KBM-7 (cell line): Measurements from ENCODE around the gene GPC6.
"Not testable (repeated sequence)": the region's sequence is repeated elsewhere in the genome, so short reads cannot be mapped to it uniquely, and the experiment has no call there.

Experiments used
- DNase-seq: peaks from one replicate; pipeline ENCODE4 v3.0.0-alpha.2; 2015
- in situ Hi-C: fragments of 300-500 bp; cut with MboI; formaldehyde crosslinking; loops from 2 replicates; pipeline ENCODE4 v1.14.3; 2020; ENCODE audit warnings: low sequenced_read_pairs, low pct_unique_long_range_greater_than_20kb, mixed read lengths

Gene GPC6

DNA sequence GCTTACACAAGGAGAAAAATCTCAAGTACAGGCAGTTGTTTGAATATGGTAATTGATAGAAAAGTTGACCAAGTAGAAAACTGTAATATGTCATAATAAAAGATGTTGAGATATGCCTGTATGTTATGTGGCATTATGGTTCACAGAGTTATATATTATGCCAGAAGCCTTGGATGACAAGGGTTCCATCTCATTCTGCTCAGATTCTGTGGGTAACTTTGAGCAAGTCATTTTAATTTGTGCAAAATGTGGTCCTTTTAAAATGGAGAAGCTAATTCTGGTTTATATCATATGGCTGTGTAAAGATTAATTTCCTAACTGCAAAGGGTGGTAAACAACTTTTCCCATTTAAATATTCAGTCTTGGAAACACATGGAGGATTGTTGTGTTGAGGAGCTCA, 180.9 kb downstream of the GPC6 start:
- DNase-seq: no peak
- in situ Hi-C loops: no loop called here

DNA sequence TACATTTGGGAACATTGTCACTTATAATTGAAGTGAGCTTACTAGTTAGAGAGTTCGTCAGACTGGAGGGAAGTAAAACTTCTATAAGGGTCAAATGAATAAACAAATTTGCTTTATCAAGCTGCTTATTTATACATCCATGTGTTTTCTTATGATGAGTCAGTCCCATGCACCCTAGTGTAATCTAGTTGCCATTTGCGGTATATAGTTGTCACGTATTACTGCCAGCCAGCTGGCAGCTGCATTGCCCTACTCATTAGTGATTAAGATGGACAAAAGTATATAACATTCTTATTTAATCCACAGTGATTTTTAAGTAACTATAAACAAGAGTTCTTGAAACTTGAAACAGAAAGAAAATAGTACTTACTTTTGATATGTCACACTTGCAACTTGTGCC, 182.4 kb downstream of the GPC6 start:
- in situ Hi-C loops: no loop called here
- DNase-seq: no peak

DNA sequence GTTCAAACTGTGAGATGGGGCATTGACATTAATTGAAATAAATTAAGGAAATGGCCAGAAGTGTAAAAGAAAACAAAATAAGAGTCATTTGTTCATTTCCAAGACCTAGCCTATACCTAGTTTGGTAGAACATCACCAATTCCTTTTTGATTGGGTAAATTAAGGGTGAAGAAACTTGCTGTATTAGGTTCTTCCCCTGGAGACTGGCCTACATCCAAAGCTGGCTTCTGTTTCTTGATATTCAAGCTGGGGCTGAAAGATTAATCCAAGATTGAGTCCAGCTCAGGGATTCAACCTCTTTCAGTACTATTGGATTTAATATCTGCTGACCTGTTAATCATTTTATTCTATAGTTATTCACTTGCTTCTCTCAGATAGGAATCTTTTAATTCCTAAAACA, 183.2 kb downstream of the GPC6 start:
- in situ Hi-C loops: no loop called here
- no peak for DNase-seq

DNA sequence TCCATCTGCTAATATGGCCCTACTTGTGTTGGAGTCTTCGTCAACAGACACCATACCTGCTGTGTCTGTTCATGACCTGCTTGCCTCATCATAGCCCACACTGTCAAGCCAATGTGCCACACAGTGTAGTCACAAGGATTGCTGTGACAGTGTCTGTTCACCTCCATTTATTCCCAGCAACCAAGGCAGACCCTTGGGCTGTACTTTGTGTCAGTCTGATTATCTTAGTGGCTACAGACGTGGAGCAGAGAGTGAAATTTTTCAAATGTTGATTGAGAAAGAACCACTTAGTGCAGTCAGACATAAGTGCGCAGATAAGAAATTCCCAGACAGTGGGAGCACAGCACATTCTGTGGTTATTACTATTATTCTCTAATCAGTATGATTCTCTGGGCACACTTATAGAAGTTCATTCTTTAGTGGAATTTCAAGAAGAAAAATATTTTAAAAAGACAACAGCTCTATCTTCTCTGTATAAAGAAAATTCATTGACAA, 184.6 kb downstream of the GPC6 start:
- in situ Hi-C loops: no loop called here

DNA sequence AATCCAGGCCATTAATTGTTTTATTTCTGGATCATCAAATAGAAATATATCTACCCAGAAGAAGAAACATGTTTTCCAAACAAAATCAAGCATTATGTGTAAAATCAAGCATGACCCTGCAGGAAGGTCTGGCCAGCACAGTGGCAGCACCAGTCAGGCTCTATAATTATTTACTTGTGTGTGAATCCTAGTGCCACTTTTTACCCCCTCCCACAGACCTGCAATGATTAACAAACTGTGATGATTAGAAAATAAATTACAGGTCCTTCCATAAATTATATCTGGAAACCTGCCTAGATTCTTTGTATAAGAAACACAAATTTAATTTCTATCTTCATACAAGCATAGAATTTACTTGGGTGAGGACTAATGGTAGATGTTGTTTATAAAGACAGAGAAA, 186.1 kb downstream of the GPC6 start:
- DNase-seq: no peak
- in situ Hi-C loops: no loop called here

More for the DNA sequence above, 184.6 kb downstream of the GPC6 start:
- no peak for DNase-seq

DNA sequence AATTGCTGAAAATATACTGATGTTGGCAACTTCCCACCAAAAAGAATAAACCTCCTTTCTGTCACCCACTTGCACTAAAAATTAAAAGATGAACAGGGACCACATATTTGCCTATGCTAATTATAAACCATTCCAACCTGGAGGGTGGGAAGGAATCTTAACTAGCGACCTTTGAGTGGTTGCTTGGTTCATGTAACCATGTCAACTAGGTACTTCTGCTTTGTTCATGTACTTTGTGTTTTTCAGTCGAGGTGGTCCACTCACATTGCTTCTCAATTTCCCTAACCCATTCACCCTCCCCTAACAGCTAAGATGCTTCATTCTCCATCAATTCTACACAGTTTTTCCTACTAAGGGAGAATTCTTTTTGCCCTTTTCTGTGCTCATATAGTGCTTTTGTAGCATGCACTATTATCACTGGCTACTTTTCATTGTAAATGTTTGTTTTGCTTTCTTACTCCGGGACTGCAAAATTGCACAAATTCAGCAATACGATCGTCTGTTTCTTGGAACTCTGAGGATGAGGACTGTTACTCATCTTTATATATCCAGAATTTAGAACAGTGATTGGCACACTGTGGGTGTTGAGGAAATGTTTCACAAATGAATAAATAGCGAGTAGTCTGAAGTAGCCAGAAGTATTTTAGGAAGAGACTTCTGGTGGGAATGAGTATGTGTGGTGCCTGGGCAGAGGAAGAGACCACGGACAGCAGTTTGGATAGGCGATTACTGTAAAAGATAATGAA, 187.5 kb downstream of the GPC6 start:
- in situ Hi-C loops: no loop called here
- DNase-seq: peak; percentile 19

DNA sequence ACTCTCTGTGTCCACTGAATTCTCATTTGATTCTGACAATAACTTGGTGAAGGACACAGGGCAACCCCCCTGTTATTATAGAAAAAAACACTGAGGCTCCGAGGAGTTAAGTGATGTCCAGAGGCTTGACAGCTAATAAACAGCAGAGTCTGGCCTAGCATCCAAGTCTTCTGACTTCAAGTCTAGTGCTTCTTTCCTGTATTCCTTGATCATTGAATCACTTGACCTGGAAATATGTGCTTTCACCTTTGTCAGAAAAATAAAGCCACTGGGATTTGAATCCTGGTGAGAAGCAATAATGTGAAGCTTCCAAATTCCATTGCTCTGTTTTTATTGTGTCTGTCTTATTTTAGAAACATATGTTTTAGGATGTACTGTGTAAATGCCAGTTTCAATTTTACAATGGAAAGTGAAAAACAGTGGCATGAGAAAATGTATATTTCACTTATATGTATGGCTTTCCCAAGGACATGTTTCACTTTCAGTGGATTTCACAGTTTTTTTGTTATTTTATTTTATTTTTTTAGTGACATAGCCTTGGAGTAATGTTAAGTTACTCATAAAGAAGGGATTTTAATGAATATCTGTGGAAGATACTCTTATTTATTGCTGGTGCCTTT, 190.2 kb downstream of the GPC6 start:
- no peak for DNase-seq
- in situ Hi-C loops: no loop called here

DNA sequence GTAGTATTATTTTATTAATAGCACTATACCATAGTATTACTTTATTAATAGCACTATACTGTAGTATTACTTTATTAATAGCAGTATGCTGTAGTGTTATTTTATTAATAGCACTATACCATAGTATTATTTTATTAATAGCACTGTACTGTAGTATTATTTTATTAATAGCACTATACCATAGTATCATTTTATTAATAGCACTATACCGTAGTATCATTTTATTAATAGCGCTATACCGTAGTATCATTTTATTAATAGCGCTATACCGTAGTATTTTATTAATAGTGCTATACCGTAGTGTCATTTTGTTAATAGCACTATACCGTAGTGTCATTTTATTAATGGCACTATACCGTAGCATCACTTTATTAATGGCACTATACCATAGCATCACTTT, 191.8 kb downstream of the GPC6 start:
- in situ Hi-C loops: no loop called here
- no peak for DNase-seq

DNA sequence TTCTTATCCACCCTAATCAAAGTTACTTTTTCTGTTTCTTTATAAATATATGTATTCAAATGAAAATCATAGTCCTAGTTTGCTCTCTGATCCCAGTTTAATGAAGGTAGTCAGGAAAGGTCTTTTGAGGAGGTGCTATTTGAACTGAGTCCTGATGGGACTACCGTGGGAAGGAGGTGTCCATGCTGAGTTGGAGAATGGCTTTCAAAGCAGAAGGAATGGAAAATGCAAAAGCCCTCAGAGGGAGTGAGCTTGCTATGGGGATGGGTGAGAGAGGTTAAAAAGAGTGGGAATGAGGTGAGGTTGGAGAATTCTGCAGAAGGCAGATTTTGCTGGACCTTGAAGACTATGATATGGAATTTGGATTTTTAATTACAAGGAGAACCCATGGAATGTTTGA, 193.6 kb downstream of the GPC6 start:
- in situ Hi-C loops: no loop called here

DNA sequence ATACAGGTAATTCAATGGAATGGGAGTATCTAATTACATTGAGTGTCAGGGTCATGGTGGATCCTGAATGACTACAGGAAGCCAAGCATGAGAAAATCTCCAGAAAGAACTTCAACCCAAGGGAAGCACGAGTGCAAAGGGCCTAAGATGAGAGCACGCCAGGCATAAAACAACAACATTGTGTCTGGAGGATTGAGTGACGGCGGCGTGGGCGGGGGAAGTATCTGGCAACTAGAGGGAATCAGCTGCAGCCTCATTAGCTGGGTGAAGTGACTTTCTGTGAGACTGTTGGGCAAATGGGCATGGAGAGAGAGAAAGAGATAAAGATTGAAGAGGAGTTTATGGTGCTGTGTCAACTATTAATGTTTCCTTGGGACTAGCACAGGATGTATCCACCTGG, 194.3 kb downstream of the GPC6 start:
- in situ Hi-C loops: no loop called here
- DNase-seq: no peak

More for the DNA sequence above, 193.6 kb downstream of the GPC6 start:
- DNase-seq: no peak

DNA sequence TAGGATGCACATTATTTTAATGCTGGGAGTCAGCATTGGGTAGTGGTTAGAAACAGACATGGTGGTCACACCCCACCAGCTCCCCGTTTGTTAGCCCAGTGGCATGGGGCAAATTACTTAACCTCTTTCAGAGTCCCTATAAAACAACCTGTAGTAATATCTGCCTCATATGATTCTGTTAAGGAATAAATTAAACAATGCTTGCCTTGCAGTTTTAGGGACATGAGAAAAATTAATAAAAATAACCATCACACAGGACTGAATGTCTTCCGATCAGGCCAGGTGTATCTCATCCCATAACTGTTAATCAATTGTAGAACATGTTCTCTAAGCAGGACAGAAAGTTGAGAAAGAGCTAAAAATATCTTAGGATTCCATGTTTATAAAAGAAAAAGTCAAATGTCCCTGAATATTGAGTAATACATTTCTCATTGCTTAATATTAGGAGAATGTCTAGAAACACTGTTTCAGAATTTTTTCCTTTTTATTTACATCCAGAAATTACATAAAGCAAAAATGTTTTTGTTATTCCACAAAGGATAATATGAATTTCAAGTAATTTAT, 196.5 kb downstream of the GPC6 start:
- DNase-seq: no peak
- in situ Hi-C loops: no loop called here

DNA sequence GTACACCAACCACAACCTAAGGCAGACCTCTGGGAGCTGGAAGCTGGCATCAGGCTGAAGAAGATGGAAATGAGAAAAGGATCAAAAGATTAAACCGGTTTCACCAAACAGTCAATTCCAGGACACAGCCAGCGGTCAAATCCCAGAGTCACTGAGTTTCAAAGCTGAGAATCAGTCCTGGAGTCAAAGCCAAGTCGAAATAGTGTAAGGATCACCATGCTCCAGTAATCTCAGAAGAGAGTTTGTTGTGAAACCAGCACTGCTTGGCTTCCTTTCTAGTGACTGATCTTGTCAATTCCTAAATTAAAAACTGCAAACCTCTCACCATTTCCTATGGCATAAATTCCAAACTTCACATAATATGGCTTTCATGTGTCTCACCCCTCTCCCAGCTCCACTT, 198.8 kb downstream of the GPC6 start:
- in situ Hi-C loops: no loop called here
- no peak for DNase-seq

DNA sequence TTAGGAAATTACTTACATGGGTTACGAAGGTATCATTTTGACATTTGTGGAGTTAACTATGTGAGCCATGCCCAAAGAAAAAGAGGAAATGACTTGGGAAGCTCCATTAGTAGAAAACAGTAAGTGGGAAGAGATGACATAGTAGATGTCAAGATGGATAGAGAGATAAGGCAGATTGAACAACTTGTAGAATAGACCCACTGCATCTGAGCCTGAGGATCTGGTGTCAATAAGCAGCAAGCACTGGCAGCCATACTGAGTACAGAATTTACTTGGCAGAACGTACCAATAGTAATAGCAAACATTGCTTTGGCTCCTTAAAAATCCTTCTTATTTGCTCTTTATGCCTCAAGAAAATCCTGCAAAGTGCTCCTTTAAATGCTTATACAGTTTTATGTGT, 203.8 kb downstream of the GPC6 start:
- in situ Hi-C loops: no loop called here
- DNase-seq: peak; percentile 70

DNA sequence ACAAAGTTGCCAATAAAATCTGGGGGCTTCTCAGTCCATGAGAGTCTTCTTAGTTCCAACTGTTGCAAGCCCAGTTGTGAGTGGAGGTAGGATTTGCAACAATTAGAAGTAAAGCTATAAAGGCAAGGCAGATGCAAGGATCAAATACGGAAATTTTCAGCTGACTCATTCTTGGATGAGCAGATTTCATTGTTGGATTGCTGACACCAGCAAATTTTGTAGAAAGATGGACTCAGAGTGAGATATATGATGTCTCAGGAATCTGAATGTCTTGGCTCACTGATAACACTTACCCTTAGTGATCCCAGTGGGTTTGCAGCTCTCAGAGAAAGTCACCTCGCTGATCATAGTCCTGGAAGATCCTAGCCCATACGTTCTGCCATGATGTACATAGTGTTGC, 209.0 kb downstream of the GPC6 start:
- no peak for DNase-seq

DNA sequence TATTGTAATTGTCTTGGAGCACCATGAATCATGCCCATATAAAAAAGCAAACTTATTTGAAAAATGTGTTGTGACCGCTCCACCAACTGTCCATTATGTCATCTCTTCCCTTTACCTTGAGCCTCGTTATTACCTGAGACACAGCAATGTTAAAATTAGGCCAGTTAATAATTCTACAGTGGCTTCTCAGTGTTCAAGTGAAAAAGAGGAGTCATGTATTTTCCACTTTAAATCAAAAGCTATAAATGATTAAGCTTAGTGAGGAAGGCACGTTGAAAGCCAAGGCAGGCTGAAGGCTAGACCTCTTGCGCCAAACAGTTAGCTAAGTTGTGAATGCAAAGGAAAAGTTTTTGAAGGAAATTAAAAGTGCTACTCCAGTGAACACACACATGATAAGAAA, 210.5 kb downstream of the GPC6 start:
- in situ Hi-C loops: no loop called here
- no peak for DNase-seq

More for the DNA sequence above, 209.0 kb downstream of the GPC6 start:
- in situ Hi-C loops: no loop called here

DNA sequence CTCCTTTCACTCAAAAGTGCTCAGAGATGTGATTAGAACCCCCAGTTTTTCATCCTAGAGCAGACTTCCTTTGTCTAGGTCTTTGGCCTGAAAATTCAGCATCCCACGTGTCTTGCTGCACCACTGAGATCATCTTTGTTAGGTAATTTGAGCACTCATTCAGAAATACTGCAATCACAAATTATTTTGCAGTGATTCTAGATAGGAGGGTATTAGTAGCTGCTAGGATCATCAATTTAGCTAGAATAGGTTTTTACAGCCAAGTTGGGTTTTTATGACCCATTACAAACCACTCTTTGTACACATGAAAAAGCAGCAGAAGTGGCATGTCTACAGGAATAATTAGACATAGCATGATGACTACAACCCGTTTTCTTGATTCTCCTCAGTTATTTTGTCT, 219.6 kb downstream of the GPC6 start:
- in situ Hi-C loops: no loop called here

DNA sequence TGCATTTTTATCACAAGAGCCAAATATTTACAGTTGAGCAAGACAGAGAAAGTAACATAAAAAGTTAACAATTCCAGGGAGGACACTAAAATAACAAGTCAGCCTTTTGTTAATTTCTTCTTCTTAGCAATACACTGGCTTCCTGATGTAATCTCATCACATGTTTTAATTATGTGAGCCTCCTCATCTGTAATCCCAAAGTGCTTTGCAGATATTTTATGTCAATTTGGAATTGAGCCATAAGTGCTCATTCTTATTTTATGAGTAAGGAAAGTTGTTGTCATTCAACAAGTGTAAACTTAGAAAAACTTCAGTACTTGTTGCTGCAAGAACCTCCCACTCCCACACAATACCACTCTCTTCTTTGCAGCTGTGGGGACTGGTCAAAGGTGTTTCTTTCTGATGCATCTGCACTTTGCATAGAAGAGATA, 223.6 kb downstream of the GPC6 start:
- peak; percentile 55 for DNase-seq
- in situ Hi-C loops: no loop called here

More for the DNA sequence above, 219.6 kb downstream of the GPC6 start:
- no peak for DNase-seq

DNA sequence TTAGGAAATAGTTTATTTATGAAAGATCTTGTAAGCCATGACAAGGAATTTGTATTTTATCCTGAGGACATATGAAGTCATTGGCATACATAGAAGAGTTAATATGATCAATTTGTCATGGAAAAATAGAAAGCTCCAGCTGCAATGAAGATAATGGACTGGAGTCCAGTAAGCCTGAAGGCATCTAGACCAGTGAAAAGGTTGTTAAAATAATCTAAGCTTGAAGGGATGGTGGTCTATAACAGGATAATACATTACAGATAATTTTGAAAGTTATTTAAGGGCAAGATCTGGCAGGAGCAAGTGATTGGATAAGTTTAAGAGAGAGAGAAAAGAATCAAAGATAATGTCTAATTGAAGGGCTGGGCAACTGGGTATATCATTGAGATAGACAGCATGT, 224.2 kb downstream of the GPC6 start:
- in situ Hi-C loops: no loop called here
- DNase-seq: no peak

DNA sequence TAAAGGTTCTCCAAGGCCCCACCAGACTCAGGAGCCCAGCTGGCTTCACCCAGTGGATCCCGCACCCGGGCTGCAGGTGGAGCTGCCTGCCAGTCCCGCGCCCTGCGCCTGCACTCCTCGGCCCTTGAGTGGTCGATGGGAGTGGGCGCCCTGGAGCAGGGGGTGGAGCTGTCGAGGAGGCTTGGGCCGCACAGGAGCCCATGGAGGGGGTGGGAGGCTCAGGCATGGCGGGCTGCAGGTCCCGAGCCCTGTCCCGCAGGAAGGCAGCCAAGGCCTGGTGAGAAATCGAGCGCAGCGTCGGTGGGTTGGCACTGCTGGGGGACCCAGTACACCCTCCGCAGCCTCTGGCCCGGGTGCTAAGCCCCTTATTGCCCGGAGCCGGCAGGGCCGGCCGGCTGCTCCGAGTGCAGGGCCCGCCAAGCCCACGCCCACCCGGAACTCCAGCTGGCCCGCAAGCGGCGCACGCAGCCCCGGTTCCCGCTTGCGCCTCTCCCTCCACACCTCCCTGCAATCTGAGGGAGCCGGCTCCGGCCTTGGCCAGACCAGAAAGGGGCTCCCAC, 228.1 kb downstream of the GPC6 start:
- DNase-seq, in situ Hi-C loops: not testable (repeated sequence)

DNA sequence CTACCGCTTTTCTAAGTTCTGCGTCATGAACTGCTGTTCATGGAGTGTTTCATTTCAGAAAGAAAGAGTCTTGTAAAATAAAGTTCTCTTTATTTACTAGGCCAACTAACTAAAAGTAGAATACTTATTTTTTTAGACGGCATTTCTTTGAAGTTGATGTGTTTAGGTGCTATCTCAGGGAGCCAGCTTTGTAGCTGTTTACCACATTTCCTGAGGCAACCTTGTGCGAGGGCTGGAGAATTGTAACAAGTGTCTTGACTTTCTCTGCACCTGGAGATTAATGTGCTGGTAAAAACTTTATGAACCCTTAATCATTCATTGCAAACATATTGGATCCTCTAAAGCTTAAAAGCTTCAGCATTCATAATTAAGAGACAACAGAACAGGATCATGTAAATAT, 229.3 kb downstream of the GPC6 start:
- in situ Hi-C loops: no loop called here

More for the DNA sequence above, 229.3 kb downstream of the GPC6 start:
- DNase-seq: no peak
